Panc1 (cell line): Measurements from ENCODE around the gene AMOTL1. TPM values are rescaled to one million over a fixed set of nuclear protein-coding genes. Genes with fewer than 3 reads are reported as not detected.

Experiments used
- ATAC-seq: fragments of 200-7000 bp; cut with Tn5 transposase; 2 replicates; pipeline ENCODE4 v1.9.1; 2020; ENCODE audit warnings: mild to moderate bottlenecking, moderate library complexity
- BruUV-seq: library from RNA; stranded (reverse); fragments of 400-500 nt; replicated peaks from 2 replicates; lab custom pipeline; 2021; lab: Mats Ljungman, UMichigan
- CTCF ChIA-PET: fragments of 300-600 bp; sonication (Branson Sonifier 250); formaldehyde crosslinking; loops from one replicate; lab custom pipeline; 2022; ENCODE audit warnings: antibody characterized with exemption; lab: Charles Lee
- POLR2A ChIA-PET: fragments of 300-600 bp; sonication (Branson Sonifier 250); formaldehyde crosslinking; loops from one replicate; lab custom pipeline; 2022; ENCODE audit warnings: antibody characterized with exemption; lab: Charles Lee
- DNase-seq: peaks from one replicate; pipeline ENCODE4 v3.0.0-alpha.2; 2010; ENCODE audit warnings: low read depth, low spot score
- H3K27ac ChIP-seq: 2 replicates; pipeline ENCODE4 v1.5.1; 2011; ENCODE audit warnings: mild to moderate bottlenecking, low read length, inconsistent platforms
- H3K27me3 ChIP-seq: fragments of 200-500 bp; sonication (Bioruptor generic); 2 replicates; pipeline ENCODE4 v1.6.0; 2014; ENCODE audit warnings: low read length, inconsistent platforms; ENCODE audit not compliant: control insufficient read depth, insufficient read depth
- H3K36me3 ChIP-seq: fragments of 200-500 bp; sonication (Bioruptor generic); 2 replicates; pipeline ENCODE4 v1.5.1; 2014; ENCODE audit warnings: inconsistent platforms, mild to moderate bottlenecking, low read length, moderate library complexity; ENCODE audit not compliant: control insufficient read depth, insufficient read depth
- H3K4me1 ChIP-seq: 2 replicates; pipeline ENCODE4 v1.5.1; 2011; ENCODE audit warnings: inconsistent platforms, mild to moderate bottlenecking, low read length, moderate library complexity; ENCODE audit not compliant: control insufficient read depth, insufficient read depth
- H3K4me3 ChIP-seq, 2 experiments: 2 replicates each; pipeline ENCODE4 v1.5.1; 2011 to 2012; ENCODE audit warnings: low read depth in 2 of 2, low read length in 2 of 2, mild to moderate bottlenecking in 2 of 2, inconsistent platforms in 1 of 2, moderate library complexity in 1 of 2
- H3K9me3 ChIP-seq: fragments of 200-500 bp; sonication (Bioruptor generic); 2 replicates; pipeline ENCODE4 v1.5.1; 2014; ENCODE audit warnings: low read depth, mild to moderate bottlenecking, inconsistent platforms, low read length, moderate library complexity; ENCODE audit not compliant: control insufficient read depth, insufficient read depth
- CTCF ChIP-seq: fragments of 450-650 bp; IDR thresholded peaks from 2 replicates; pipeline ENCODE4 v1.5.1; 2017; ENCODE audit warnings: mild to moderate bottlenecking
- POLR2AphosphoS5 ChIP-seq: IDR thresholded peaks from 2 replicates; pipeline ENCODE4 v1.6.1; 2012; ENCODE audit warnings: mild to moderate bottlenecking, low read depth, low read length, moderate library complexity
- SIN3A ChIP-seq: IDR thresholded peaks from 2 replicates; pipeline ENCODE4 v1.6.1; 2012; ENCODE audit warnings: low read depth, mild to moderate bottlenecking, low read length, moderate library complexity, borderline replicate concordance; ENCODE audit not compliant: insufficient read depth
- TCF7L2 ChIP-seq: IDR thresholded peaks from 2 replicates; pipeline ENCODE4 v1.6.1; 2011; ENCODE audit warnings: mild to moderate bottlenecking, low read depth, low read length, inconsistent platforms
- in situ Hi-C: cut with HindIII; loops from 2 replicates; pipeline ENCODE4 v1.10.0; 2016; ENCODE audit warnings: low sequenced_read_pairs, low pct_unique_long_range_greater_than_20kb
- intact Hi-C: fragments of 100-400 bp; cut with micrococcal nuclease; formaldehyde crosslinking; loops from one replicate; pipeline ENCODE4 v1.10.0; 2022; ENCODE audit not compliant: unreplicated experiment
- total RNA-seq: library from RNA; stranded (reverse); gene quantifications from one replicate; pipeline ENCODE4 v1.2.1, GENCODE V29; 2021; ENCODE audit not compliant: unreplicated experiment
- TF ChIP-seq, protein P1 (sequence below), 2 experiments: IDR thresholded peaks; 2 replicates each; pipeline ENCODE4 v1.6.1; 2011 to 2012; ENCODE audit warnings: low read depth in 2 of 2, control low read depth in 1 of 2, low read length in 1 of 2, mild to moderate bottlenecking in 1 of 2, moderate library complexity in 1 of 2; ENCODE audit not compliant: insufficient read depth in 1 of 2

The AMOTL1 gene
- total RNA-seq, 1 experiment from 2014 or later = 16.0 TPM

DNA sequence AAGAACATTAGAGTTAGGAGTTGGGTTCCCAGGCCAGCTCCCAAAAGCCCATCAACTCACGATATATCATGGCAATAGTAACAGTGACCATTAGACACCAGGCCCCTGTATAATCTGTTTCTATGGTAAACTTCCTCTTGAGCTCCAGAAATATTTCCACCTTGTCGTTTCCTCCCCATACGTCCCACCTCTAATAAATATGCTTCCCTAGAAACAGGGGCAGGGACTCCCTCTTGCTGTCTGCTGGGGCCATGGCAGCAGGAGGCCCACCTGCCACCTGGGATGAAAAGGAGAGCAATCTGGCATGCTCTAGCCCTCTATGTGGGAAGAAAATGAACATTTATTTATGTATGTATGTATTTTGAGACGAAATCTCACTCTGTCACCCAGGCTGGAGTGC is 32.2 kb upstream of the AMOTL1 start:
- no peak overlapping the region for H3K4me3 ChIP-seq
- POLR2A ChIA-PET = interaction anchor here (0.7 kb wide), 1 partner anchor 108 kb away, joined by 3 read pairs; no protein-coding TSS in a partner anchor
- DNase-seq (no peak), ATAC-seq (no peak)
- TF ChIP-seq, protein P1, sequence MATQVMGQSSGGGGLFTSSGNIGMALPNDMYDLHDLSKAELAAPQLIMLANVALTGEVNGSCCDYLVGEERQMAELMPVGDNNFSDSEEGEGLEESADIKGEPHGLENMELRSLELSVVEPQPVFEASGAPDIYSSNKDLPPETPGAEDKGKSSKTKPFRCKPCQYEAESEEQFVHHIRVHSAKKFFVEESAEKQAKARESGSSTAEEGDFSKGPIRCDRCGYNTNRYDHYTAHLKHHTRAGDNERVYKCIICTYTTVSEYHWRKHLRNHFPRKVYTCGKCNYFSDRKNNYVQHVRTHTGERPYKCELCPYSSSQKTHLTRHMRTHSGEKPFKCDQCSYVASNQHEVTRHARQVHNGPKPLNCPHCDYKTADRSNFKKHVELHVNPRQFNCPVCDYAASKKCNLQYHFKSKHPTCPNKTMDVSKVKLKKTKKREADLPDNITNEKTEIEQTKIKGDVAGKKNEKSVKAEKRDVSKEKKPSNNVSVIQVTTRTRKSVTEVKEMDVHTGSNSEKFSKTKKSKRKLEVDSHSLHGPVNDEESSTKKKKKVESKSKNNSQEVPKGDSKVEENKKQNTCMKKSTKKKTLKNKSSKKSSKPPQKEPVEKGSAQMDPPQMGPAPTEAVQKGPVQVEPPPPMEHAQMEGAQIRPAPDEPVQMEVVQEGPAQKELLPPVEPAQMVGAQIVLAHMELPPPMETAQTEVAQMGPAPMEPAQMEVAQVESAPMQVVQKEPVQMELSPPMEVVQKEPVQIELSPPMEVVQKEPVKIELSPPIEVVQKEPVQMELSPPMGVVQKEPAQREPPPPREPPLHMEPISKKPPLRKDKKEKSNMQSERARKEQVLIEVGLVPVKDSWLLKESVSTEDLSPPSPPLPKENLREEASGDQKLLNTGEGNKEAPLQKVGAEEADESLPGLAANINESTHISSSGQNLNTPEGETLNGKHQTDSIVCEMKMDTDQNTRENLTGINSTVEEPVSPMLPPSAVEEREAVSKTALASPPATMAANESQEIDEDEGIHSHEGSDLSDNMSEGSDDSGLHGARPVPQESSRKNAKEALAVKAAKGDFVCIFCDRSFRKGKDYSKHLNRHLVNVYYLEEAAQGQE (IDR thresholded peaks at IDR 0.05; ENCODE audit: insufficient read depth in 1 of 2, low read depth in 2 of 2, low read length in 1 of 2) = no peak
- TF ChIP-seq POLR2AphosphoS5 = no peak
- no peak for TF ChIP-seq TCF7L2
- TF ChIP-seq CTCF = no peak
- TF ChIP-seq SIN3A = no peak
- no TSS peak for BruUV-seq
- no peaks in the 10 kb centered on the region for H3K9me3 ChIP-seq
- in situ Hi-C loops (no loop called here), intact Hi-C loops (no loop called here)
- H3K27ac ChIP-seq = peak overlapping the region; percentile 92
- CTCF ChIA-PET = interaction anchor here (0.5 kb wide), 1 partner anchor 24 kb away, joined by 3 read pairs; no protein-coding TSS in a partner anchor
- peaks cover 71% of the 10 kb centered on the region for H3K4me1 ChIP-seq
- H3K27me3 ChIP-seq = peaks cover 7% of the 10 kb centered on the region; the same call in 1 of the 2 replicates
- H3K36me3 ChIP-seq = no peaks in the 10 kb centered on the region

DNA sequence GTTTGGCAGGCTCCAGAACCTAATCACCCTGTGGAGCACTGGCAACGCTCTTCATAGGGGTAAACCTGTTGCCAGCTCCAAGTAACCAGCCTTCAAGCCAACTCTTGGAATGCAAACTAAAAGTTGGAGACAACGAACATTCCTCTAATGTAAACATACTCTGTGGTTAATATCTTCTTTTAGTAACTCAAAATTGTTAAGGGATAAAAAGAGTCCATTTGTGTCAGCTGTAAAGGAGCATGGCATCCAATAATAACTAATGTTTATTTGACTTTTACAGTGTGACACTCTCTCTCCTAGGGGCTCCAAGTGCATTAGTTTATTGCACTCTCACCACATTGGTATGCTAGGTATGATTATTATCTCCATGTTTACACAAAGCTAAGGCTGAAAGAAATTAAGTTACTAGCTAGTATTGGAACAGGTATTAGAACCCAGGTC is 31.0 kb upstream of the AMOTL1 start:
- peaks cover 7% of the 10 kb centered on the region; the same call in 1 of the 2 replicates for H3K27me3 ChIP-seq
- H3K9me3 ChIP-seq = no peaks in the 10 kb centered on the region
- in situ Hi-C loops (no loop called here), intact Hi-C loops (no loop called here)
- TF ChIP-seq, protein P1 (IDR thresholded peaks at IDR 0.05; ENCODE audit: insufficient read depth in 1 of 2, low read depth in 2 of 2, low read length in 1 of 2) = no peak
- TF ChIP-seq POLR2AphosphoS5 (peak; percentile 69; the same call in 1 of the 2 replicates), TCF7L2 (peak; percentile 95)
- BruUV-seq = no TSS peak
- H3K36me3 ChIP-seq = no peaks in the 10 kb centered on the region
- H3K4me3 ChIP-seq = no peak overlapping the region
- DNase-seq (peak; percentile 63), ATAC-seq (peak; percentile 80)
- H3K27ac ChIP-seq = peak overlapping the region; percentile 92
- H3K4me1 ChIP-seq = peaks cover 70% of the 10 kb centered on the region
- POLR2A ChIA-PET = no interaction called here
- CTCF ChIA-PET = interaction anchor here (0.6 kb wide), 2 partner anchors 74 to 135 kb away, joined by 3 to 4 read pairs; no protein-coding TSS in a partner anchor
